ENCODE data around the gene DAB1.

DNA sequence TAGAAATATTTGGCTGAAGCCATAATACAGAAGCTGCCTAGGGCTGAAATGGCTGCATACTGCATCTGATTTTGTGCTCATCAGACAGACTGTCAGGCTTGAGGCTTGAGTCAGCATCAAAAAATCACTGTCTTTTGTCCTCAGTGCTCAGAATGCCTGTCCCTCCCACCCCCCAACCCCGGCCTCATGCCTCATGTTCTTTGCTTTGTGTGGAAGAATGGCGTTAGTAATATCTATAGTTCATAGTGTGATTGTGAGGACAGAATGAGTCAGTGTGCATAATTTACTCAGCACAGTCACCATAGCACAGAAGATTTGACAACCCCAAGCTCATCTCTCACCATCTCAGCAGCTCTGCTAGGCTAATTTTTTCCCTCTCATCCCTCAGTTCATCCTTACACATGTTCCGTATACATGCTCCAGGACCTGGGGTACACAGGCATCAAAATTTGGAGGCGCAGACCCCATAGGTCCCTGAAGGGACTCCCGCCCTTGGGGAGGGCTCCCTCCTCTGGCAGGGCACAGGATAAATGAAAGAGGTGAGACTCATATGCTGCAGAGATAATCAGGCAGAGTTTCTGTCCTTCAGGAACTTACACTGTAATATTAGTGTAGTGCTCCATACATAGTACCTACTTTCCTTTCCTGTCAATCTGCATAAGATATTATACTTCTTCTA, 299.0 kb downstream of the DAB1 start:
- TF ChIP-seq CTBP1 (IDR thresholded peaks at IDR 0.05; ENCODE audit: borderline replicate concordance): no peak
- TF ChIP-seq NFRKB (IDR thresholded peaks at IDR 0.05): no peak
- no peak for TF ChIP-seq BHLHE40 (IDR thresholded peaks at IDR 0.05; ENCODE audit: borderline replicate concordance)
- no peak for TF ChIP-seq TARDBP (IDR thresholded peaks at IDR 0.05)
- TF ChIP-seq ARNT (IDR thresholded peaks at IDR 0.05): no peak
- TF ChIP-seq FOXK2 (IDR thresholded peaks at IDR 0.05): no peak
- no peak for TF ChIP-seq SP1 (IDR thresholded peaks at IDR 0.05)
